Measurements from ENCODE around the gene TENT4A.

GRCh38 chr5:6746244-6746643, 33.0 kb downstream of the TENT4A start:
- TF ChIP-seq EP300 (IDR thresholded peaks at IDR 0.05): no peak
- TF ChIP-seq POLR2A (IDR thresholded peaks at IDR 0.05): no peak
- TF ChIP-seq CTCF (IDR thresholded peaks at IDR 0.05): no peak

All from stomach (tissue), 4 donors.